HEK293 (cell line): ENCODE measurements around the gene RBM18.

Experiments used
- MEIS1 ChIP-seq: sonication (generic); formaldehyde crosslinking; IDR thresholded peaks from 2 replicates; pipeline ENCODE4 v1.8.1; 2022; ENCODE audit warnings: missing genetic modification reagents, mild to moderate bottlenecking, borderline replicate concordance
- SP2 ChIP-seq: fragments of 450-650 bp; formaldehyde crosslinking; IDR thresholded peaks from 2 replicates; pipeline ENCODE4 v1.5.1; 2016; ENCODE audit warnings: missing biosample characterization, missing genetic modification characterization

DNA sequence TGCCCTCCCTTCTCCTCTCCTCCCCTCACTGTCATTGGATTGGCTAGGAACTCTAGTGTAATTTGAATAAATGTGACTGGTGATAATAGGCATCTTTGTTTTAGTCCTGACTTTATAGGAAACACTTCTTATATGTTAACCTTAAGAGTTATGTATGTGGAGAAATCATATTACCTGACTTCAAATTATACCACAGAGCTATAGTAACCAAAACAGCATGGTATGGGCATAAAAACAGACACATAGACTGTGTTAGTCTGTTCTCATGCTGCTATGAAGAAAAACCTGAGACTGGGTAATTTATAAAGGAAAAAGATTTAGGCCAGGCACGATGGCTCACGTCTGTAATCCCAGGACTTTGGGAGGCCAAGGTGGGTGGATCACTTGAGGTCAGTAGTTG lies 9.4 kb upstream of the RBM18 start:
- no peak for TF ChIP-seq MEIS1
- TF ChIP-seq SP2 (tag by site-specific recombination), result no peak
